Immature natural killer cell (primary cell): ENCODE results near the gene OR10A7. TPM values are rescaled to one million over a fixed set of nuclear protein-coding genes. Genes with fewer than 3 reads are reported as not detected.
"Not testable (repeated sequence)": the region's sequence is repeated elsewhere in the genome, so short reads cannot be mapped to it uniquely, and the experiment has no call there.

Experiments used
- DNase-seq, 3 donors: peaks; one replicate each; pipeline ENCODE4 v3.0.0; 2022; ENCODE audit warnings: mixed read lengths in 1 of 3
- H3K27ac Mint-ChIP-seq, 6 donors: one replicate each; pipeline ENCODE4 v1.8.0; 2020; ENCODE audit warnings: mixed read lengths in 6 of 6, mild to moderate bottlenecking in 5 of 6, inconsistent platforms in 4 of 6, moderate library complexity in 3 of 6
- H3K27me3 Mint-ChIP-seq, 3 donors: one replicate each; pipeline ENCODE4 v1.8.0; 2020 to 2021; ENCODE audit warnings: low read depth in 3 of 3, mild to moderate bottlenecking in 3 of 3, mixed read lengths in 3 of 3, moderate library complexity in 3 of 3, inconsistent platforms in 1 of 3
- H3K36me3 Mint-ChIP-seq, 3 donors: one replicate each; pipeline ENCODE4 v1.8.0; 2020; ENCODE audit warnings: mixed read lengths in 3 of 3, inconsistent platforms in 2 of 3, mild to moderate bottlenecking in 2 of 3
- H3K4me1 Mint-ChIP-seq, 2 donors: one replicate each; pipeline ENCODE4 v1.8.0; 2020; ENCODE audit warnings: inconsistent platforms in 2 of 2, mild to moderate bottlenecking in 2 of 2, mixed read lengths in 2 of 2, moderate library complexity in 1 of 2
- H3K4me3 Mint-ChIP-seq, 5 donors: one replicate each; pipeline ENCODE4 v1.8.0; 2020; ENCODE audit warnings: mild to moderate bottlenecking in 5 of 5, mixed read lengths in 5 of 5, inconsistent platforms in 3 of 5, moderate library complexity in 3 of 5
- H3K9me3 Mint-ChIP-seq, 6 donors: one replicate each; pipeline ENCODE4 v1.8.0; 2020; ENCODE audit warnings: mild to moderate bottlenecking in 6 of 6, mixed read lengths in 6 of 6, inconsistent platforms in 4 of 6, moderate library complexity in 3 of 6
- polyA plus RNA-seq, 3 donors: library from polyadenylated mRNA; unstranded; fragments of 300-500 nt; fragmentation: Illumina TruSeq; gene quantifications; one replicate each; pipeline ENCODE4 v1.2.3, GENCODE V29; 2021

OR10A7 gene
- not detected for polyA plus RNA-seq

GRCh38 chr12:55220725-55221124, at the start of gene OR10A7:
OR10A7 (plus strand) TSS chr12:55221025; CDS start chr12:55221025, 0 bp downstream.
- H3K27ac Mint-ChIP-seq: no peak within 1 kb of the TSS
- peaks cover 3 to 10% (median 4%) of the 10 kb centered on the region in 3 donors for H3K27me3 Mint-ChIP-seq
- H3K4me3 Mint-ChIP-seq: no peak within 1 kb of the TSS

DNA sequence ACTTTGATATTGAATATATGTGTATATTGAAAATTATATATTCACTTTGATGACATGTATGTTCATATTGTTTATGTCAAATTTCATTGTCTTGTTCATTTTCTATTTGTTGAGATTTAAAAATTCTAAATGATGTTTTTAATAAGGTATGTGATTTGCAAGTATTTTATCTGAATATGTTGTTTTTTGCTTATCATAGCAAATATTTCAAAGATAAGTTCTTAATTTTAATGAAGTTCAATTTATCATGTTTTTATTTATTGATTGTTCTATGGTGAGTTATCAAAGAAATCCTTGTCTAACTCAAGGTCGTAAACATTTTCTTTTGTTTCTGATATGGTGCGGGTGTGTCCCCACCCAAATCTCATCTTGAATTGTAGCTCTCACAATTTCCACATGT, 49.4 kb upstream of the OR10A7 start:
- peaks cover 3 to 5% (median 4%) of the 10 kb centered on the region in 3 donors for H3K27me3 Mint-ChIP-seq
- no peaks in the 10 kb centered on the region for H3K9me3 Mint-ChIP-seq
- no peak overlapping the region for H3K4me3 Mint-ChIP-seq
- DNase-seq: no peak
- H3K36me3 Mint-ChIP-seq: no peaks in the 10 kb centered on the region
- no peak overlapping the region for H3K27ac Mint-ChIP-seq
- no peaks in the 10 kb centered on the region for H3K4me1 Mint-ChIP-seq

More at GRCh38 chr12:55220725-55221124, at the start of gene OR10A7:
- peaks cover 0 to 3% (median 0%) of the 10 kb centered on the region in 6 donors for H3K9me3 Mint-ChIP-seq
- H3K4me1 Mint-ChIP-seq: no peaks in the 10 kb centered on the region
- no peak for DNase-seq
- H3K36me3 Mint-ChIP-seq: no peaks in the 10 kb centered on the region

DNA sequence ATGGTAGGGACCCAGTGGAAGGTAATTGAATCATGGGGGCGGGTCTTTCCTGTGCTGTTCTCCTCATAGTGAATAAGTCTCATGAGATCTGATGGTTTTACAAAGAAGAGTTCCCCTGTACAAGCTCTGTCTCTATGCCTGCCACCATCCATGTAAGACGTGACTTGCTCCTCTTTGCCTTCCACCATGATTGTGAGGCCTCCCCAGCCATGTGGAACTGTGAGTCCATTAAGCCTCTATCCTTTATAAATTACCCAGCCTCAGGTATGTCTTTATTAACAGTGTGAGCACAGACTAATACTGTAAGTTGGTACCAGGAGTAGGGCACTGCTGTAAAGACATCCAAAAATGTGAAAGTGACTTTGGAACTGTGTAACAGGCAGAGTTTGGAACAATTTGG, 49.0 kb upstream of the OR10A7 start:
- not testable (repeated sequence) for H3K9me3 Mint-ChIP-seq, H3K36me3 Mint-ChIP-seq, DNase-seq, H3K27ac Mint-ChIP-seq, H3K4me3 Mint-ChIP-seq, H3K4me1 Mint-ChIP-seq, H3K27me3 Mint-ChIP-seq

DNA sequence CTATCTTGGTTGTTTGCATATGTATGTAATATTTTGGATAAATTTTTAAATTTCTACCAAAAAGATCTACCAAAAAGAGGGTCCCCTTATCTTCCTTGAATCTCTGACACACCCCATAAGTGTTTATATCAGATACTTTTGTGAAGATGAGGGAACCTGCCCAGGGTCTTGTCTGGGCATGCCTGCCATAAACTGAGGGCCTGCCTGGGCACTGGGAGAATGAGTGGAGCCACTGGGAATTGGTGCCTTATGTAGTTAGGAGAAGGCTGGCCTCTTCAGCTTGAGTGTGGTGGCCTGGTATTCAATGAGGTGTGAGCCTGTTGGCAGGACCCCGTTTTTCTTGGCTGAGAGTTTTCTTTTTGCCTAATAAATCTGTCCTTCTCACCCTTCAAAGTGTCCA, 48.1 kb upstream of the OR10A7 start:
- Mint-ChIP-seq H3K4me1 (no peaks in the 10 kb centered on the region), H3K27ac (no peak overlapping the region), H3K27me3 (peaks cover 3 to 5% (median 4%) of the 10 kb centered on the region in 3 donors), H3K36me3 (no peaks in the 10 kb centered on the region), H3K4me3 (no peak overlapping the region), H3K9me3 (no peaks in the 10 kb centered on the region)
- DNase-seq: no peak

GRCh38 chr12:55173456-55173855, 47.4 kb upstream of the OR10A7 start:
- Mint-ChIP-seq H3K9me3 (no peaks in the 10 kb centered on the region), H3K27me3 (peaks cover 4 to 11% (median 6%) of the 10 kb centered on the region in 3 donors), H3K36me3 (no peaks in the 10 kb centered on the region)

DNA sequence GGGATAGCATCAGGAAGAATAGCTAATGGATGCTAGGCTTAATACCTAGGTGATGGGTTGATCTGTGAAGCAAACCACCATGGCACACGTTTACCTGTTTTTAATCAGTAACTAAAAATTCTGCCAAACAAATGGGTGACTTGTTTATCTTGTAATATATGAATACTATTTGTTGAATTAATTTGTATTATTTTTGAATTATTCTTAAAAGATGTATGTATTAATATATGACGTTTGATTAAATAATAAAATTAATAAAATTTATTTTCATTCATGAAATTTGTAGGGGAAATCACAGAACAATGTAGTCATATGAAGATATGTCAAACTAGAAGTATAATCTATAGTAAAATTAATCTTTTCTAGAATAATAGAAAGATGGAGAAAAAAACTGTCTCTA, 32.3 kb upstream of the OR10A7 start:
- H3K4me3 Mint-ChIP-seq: no peak overlapping the region
- H3K27ac Mint-ChIP-seq: no peak overlapping the region
- H3K27me3 Mint-ChIP-seq: peaks cover 1 to 6% (median 4%) of the 10 kb centered on the region in 3 donors
- H3K36me3 Mint-ChIP-seq: no peaks in the 10 kb centered on the region
- no peaks in the 10 kb centered on the region for H3K9me3 Mint-ChIP-seq
- no peaks in the 10 kb centered on the region for H3K4me1 Mint-ChIP-seq
- DNase-seq: no peak

More at GRCh38 chr12:55173456-55173855, 47.4 kb upstream of the OR10A7 start:
- Mint-ChIP-seq H3K27ac (no peak overlapping the region), H3K4me3 (no peak overlapping the region), H3K4me1 (no peaks in the 10 kb centered on the region)
- no peak for DNase-seq

GRCh38 chr12:55188974-55189556, 31.8 kb upstream of the OR10A7 start:
- Mint-ChIP-seq H3K9me3 (no peaks in the 10 kb centered on the region), H3K36me3 (no peaks in the 10 kb centered on the region), H3K4me3 (no peak overlapping the region), H3K27me3 (peaks cover 1 to 6% (median 4%) of the 10 kb centered on the region in 3 donors), H3K4me1 (no peaks in the 10 kb centered on the region), H3K27ac (no peak overlapping the region)
- DNase-seq: peak; percentile 29 to 52 (median 46)

GRCh38 chr12:55194382-55194781, 26.4 kb upstream of the OR10A7 start:
- no peak overlapping the region for H3K4me3 Mint-ChIP-seq
- no peaks in the 10 kb centered on the region for H3K4me1 Mint-ChIP-seq
- H3K9me3 Mint-ChIP-seq: peaks cover 0 to 2% (median 0%) of the 10 kb centered on the region in 6 donors
- DNase-seq: no peak
- H3K27me3 Mint-ChIP-seq: peaks cover 2 to 11% (median 4%) of the 10 kb centered on the region in 3 donors
- H3K36me3 Mint-ChIP-seq: no peaks in the 10 kb centered on the region
- H3K27ac Mint-ChIP-seq: no peak overlapping the region

GRCh38 chr12:55226523-55226922, 5.7 kb downstream of the OR10A7 start:
- H3K9me3 Mint-ChIP-seq: peaks cover 0 to 3% (median 0%) of the 10 kb centered on the region in 6 donors
- DNase-seq: no peak
- no peaks in the 10 kb centered on the region for H3K4me1 Mint-ChIP-seq
- no peaks in the 10 kb centered on the region for H3K36me3 Mint-ChIP-seq
- H3K4me3 Mint-ChIP-seq: no peak overlapping the region
- peaks cover 0 to 7% (median 3%) of the 10 kb centered on the region in 3 donors for H3K27me3 Mint-ChIP-seq
- no peak overlapping the region for H3K27ac Mint-ChIP-seq

GRCh38 chr12:55227643-55228042, 6.8 kb downstream of the OR10A7 start:
- H3K4me1 Mint-ChIP-seq: no peaks in the 10 kb centered on the region
- H3K9me3 Mint-ChIP-seq: peaks cover 0 to 3% (median 0%) of the 10 kb centered on the region in 6 donors
- H3K4me3 Mint-ChIP-seq: no peak overlapping the region
- peaks cover 0 to 11% (median 1%) of the 10 kb centered on the region in 3 donors for H3K27me3 Mint-ChIP-seq
- no peak for DNase-seq
- H3K36me3 Mint-ChIP-seq: no peaks in the 10 kb centered on the region
- no peak overlapping the region for H3K27ac Mint-ChIP-seq

DNA sequence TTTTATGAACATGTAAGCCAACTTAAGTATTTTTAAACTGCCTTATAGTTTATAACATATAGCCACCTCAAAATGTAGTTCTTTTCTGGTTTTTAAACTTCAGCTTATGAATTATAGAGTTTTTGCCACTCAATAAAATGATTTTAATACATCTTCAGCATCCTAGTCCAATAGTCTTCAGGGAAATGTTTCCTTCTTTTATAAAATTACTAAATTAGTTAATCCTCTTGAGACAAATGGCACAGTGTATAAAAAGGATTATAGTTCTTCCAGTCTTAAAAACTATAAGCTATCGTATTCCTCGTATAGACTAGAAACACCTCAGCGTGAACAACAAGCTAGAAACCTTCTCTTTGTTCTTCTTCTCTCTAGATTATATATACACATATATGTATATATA, 23.5 kb downstream of the OR10A7 start, which contains the start of gene OR6C74:
Gene OR6C74, plus strand, starts transcription at position 301 of the 400 bp plus-strand sequence. CDS start 2,679 bp downstream, outside the sequence.
- H3K4me1 Mint-ChIP-seq: no peaks in the 10 kb centered on the region
- H3K36me3 Mint-ChIP-seq: no peaks in the 10 kb centered on the region
- H3K27me3 Mint-ChIP-seq: peaks cover 2 to 18% (median 5%) of the 10 kb centered on the region in 3 donors
- no peak within 1 kb of the TSS for H3K27ac Mint-ChIP-seq
- H3K4me3 Mint-ChIP-seq: no peak within 1 kb of the TSS
- DNase-seq: no peak
- peaks cover 0 to 2% (median 0%) of the 10 kb centered on the region in 6 donors for H3K9me3 Mint-ChIP-seq

- no peak overlapping the region for H3K27ac Mint-ChIP-seq
- H3K9me3 Mint-ChIP-seq: peaks cover 0 to 2% (median 0%) of the 10 kb centered on the region in 6 donors
- no peaks in the 10 kb centered on the region for H3K36me3 Mint-ChIP-seq
- peaks cover 6 to 22% (median 7%) of the 10 kb centered on the region in 3 donors for H3K27me3 Mint-ChIP-seq
- no peak for DNase-seq
- no peak overlapping the region for H3K4me3 Mint-ChIP-seq
- no peaks in the 10 kb centered on the region for H3K4me1 Mint-ChIP-seq
Observed at GRCh38 chr12:55246159-55246558, 25.3 kb downstream of the OR10A7 start.

DNA sequence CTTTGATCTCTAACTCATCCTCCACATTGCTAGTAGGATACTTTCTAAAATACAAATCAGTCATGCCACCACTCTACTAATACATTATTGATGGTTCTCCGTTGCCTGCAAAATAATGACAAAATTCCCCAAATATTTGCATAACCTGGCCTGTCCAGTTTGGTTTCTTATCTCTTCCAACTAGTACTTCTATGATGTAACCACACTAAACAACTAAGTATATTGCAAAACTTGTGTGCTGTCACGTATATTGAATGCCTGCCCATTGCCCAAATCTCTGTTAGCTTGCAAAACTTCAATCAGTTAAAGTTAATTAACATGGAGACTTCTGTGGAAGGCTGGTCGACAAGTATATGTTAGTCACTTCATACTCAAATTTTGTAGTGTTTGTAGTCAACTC, 30.1 kb downstream of the OR10A7 start:
- no peak overlapping the region for H3K4me3 Mint-ChIP-seq
- no peaks in the 10 kb centered on the region for H3K4me1 Mint-ChIP-seq
- H3K27me3 Mint-ChIP-seq: peaks cover 4 to 19% (median 6%) of the 10 kb centered on the region in 3 donors
- no peak overlapping the region for H3K27ac Mint-ChIP-seq
- no peak for DNase-seq
- H3K9me3 Mint-ChIP-seq: peaks cover 0 to 1% (median 0%) of the 10 kb centered on the region in 6 donors
- H3K36me3 Mint-ChIP-seq: no peaks in the 10 kb centered on the region

DNA sequence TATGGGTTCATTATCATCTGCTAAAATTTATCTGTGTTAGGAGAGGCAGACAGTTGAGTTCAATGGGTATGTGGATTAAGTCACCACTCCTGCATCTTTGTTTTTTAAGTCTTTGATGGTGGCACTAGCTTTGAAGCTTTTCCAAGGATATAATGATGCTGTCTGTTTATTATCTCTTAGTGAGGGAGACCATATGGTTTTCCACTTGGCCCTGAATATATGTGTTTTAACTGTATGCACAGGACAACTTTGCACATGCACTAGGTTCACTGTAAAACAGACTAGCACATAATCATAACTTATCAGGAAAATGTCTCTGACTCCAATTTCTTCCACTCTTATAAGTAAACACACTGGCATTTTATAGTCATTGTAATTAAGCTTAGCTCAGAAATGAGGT, 32.5 kb downstream of the OR10A7 start:
- Mint-ChIP-seq H3K4me1 (no peaks in the 10 kb centered on the region), H3K9me3 (no peaks in the 10 kb centered on the region), H3K27ac (no peak overlapping the region), H3K27me3 (peaks cover 4 to 14% (median 10%) of the 10 kb centered on the region in 3 donors), H3K4me3 (no peak overlapping the region), H3K36me3 (no peaks in the 10 kb centered on the region)
- DNase-seq: no peak

GRCh38 chr12:55256831-55257230, 36.0 kb downstream of the OR10A7 start:
- peaks cover 2 to 10% (median 2%) of the 10 kb centered on the region in 3 donors for H3K27me3 Mint-ChIP-seq
- H3K4me1 Mint-ChIP-seq: no peaks in the 10 kb centered on the region
- H3K27ac Mint-ChIP-seq: no peak overlapping the region
- H3K9me3 Mint-ChIP-seq: no peaks in the 10 kb centered on the region
- no peak overlapping the region for H3K4me3 Mint-ChIP-seq
- H3K36me3 Mint-ChIP-seq: no peaks in the 10 kb centered on the region
- no peak for DNase-seq
